Measurements from ENCODE around the gene KCNJ6.
"Not testable (repeated sequence)": the region's sequence is repeated elsewhere in the genome, so short reads cannot be mapped to it uniquely, and the experiment has no call there.

Gene KCNJ6

GRCh38 chr21:37630872-37631271 lies 285.4 kb downstream of the KCNJ6 start:
- DNase-seq = no peak

DNA sequence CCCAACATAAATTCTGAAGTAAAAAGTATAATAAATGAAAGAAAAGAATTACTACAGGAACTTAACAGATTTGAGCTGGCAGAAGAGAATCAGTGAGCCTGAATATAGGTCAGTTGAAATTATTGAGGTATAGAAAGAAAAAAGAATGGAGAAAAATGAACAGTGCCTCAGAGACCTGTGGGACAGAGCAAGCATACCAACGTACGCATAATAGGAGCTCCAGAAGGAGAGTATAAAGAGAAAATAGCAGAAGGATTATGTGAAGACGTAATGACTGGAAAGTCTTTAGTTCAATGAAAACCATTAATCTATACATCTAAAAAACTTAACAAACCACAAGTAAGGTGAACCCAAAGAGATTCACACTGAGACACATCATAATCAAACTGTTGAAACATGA lies 287.9 kb downstream of the KCNJ6 start:
- DNase-seq = no peak

- no peak for DNase-seq
These were observed 288.7 kb downstream of the KCNJ6 start for GRCh38 chr21:37627561-37627960.

- no peak for DNase-seq
These were observed 289.2 kb downstream of the KCNJ6 start for GRCh38 chr21:37627074-37627473.

GRCh38 chr21:37626320-37626719 lies 289.9 kb downstream of the KCNJ6 start:
- DNase-seq = no peak

GRCh38 chr21:37623689-37624088 lies 292.6 kb downstream of the KCNJ6 start:
- no peak for DNase-seq

DNA sequence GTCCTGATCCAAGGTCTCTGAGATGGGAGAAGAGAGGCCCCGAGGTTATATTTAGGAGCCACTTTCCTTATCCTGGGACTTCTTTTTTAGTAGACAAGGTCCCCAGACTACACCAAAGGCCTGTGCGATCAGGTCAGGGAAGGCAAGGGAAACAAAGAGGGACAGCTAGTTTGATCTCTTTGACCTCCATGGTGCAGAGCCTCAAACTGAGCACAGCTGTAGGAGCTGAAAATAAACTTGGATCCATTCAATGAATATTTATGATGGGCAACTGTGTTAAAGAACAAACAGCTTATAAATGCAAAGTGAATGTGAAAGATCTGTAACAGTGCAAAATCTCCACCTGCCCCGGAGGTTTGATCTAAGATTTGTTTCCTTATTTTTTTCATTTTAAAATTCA lies 293.1 kb downstream of the KCNJ6 start:
- no peak for DNase-seq

DNA sequence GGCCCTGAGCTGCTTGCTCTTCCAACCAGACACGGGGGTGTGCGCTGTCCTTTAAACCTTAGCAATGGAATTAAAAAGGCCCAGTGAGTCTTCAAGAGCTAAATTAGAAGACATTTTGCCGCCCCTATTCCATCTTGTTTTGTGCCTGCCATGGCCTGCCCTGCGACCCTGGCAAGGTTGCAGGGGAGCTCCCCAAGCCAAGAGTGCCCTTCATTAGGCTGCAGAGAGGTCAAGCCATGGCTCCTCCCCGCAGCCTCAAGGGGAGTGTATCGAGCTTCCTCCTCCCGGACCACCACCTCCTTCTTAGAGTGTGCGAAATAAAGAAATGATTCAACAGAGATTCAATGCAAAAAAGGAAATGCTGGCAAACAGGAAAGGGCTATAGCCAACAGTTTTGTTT lies 293.5 kb downstream of the KCNJ6 start:
- no peak for DNase-seq

DNA sequence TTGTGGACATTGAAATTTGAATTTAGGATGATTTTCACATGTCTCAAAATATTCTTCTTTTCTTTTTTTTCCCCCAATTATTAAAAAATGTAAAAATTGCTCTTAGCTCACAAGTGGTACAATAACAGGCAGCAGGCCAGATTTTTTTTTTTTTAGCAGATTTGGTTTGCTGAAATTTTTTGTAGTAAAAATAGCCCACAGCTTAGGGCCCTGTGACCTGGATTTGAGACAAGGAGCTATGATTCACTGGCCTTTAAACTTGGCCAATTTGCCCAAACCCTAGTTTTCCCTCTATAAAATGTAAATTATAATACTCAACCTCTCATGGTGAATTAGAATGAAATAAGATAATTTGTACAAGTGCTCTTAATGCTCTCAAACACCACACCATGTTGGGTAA lies 295.9 kb downstream of the KCNJ6 start:
- no peak for DNase-seq

- no peak for DNase-seq
These were observed 296.7 kb downstream of the KCNJ6 start for GRCh38 chr21:37619464-37619974.

- no peak for DNase-seq
These were observed 298.2 kb downstream of the KCNJ6 start for GRCh38 chr21:37618081-37618480.

GRCh38 chr21:37615962-37616361 lies 300.3 kb downstream of the KCNJ6 start:
- no peak for DNase-seq

DNA sequence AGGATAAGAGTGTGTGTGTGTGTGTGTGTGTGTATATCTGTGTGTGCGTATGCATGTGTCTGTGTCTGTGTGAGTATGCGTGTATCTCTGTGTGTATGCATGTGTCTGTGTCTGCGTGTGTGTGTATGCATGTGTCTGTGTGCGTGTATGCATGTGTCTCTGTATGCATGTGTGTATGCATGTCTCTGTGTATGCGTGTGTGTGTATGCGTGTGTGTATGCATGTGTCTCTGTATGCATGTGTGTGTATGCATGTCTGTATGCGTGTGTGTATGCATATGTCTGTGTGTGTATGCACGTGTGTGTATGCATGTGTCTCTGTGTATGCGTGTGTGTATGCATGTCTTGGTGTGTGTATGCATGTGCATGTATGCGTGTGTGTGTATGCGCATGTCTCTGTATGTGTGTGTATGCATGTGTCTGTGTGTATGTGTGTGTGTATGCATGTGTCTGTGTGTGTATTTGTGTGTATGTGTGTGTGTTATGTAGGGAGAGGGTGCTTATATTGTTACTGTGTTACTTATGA lies 301.8 kb downstream of the KCNJ6 start:
- DNase-seq = no peak

- no peak for DNase-seq
These were observed 309.2 kb downstream of the KCNJ6 start for GRCh38 chr21:37607081-37607480.

GRCh38 chr21:37606549-37606948 lies 309.7 kb downstream of the KCNJ6 start:
- DNase-seq = no peak

DNA sequence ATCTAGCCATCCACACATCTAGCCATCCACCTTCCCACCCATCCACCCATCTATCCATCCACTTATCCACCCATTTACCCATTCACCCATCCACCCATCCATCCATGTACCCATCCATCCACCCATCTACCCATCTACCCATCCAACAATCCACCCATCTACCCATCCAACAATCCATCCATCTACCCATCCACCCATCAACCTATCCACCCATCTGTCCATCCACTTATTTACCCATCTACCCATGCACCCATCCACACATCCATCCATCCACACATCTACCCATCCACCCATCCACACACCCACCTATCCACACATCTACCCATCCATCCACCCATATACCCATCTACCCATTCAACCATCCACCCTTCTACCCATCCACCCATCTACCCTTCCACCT lies 311.3 kb downstream of the KCNJ6 start:
- DNase-seq = no peak

- no peak for DNase-seq
These were observed 313.1 kb downstream of the KCNJ6 start for GRCh38 chr21:37603129-37603528.

DNA sequence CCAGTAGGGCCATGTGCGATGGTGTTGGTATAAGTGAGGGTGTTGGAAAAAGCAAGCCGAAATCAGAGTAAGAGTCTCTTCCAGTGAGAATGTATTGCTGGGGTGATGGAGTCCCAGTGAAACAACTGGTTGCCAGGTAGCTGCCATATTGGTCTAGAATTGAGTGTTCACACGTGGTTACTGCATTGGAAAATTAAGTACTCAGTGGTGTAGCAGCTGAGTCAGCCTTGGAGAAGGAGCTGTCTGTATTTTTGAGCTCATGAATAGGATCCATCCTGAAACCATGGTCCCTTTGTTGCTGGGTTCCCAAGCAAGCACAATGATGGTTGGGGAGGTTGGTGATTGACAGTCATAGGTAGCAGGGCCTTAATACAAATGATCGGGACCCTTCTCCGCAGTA lies 314.3 kb downstream of the KCNJ6 start:
- DNase-seq = no peak

DNA sequence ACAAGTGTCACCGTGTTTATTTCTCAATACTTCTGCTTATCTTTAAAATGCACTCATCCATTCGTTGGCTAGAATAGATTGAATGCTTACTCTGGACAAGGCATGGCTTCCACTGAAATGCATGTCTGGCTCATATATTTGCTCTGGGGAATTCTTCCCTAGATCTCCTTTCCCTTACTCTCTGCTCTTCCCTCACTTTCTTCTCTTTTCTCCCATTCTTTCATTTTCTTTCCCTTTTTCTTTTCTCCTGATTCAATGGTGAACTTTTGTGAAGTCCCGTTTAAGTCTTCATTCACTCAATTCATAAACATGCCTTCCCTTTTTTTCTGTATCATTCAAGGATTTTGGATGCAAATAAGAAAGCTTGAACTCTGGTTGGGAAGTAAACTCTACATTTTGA lies 315.2 kb downstream of the KCNJ6 start:
- no peak for DNase-seq

GRCh38 chr21:37595944-37596343 lies 320.3 kb downstream of the KCNJ6 start:
- DNase-seq = no peak

- DNase-seq = no peak
These were observed 321.7 kb downstream of the KCNJ6 start for GRCh38 chr21:37594472-37594951.

DNA sequence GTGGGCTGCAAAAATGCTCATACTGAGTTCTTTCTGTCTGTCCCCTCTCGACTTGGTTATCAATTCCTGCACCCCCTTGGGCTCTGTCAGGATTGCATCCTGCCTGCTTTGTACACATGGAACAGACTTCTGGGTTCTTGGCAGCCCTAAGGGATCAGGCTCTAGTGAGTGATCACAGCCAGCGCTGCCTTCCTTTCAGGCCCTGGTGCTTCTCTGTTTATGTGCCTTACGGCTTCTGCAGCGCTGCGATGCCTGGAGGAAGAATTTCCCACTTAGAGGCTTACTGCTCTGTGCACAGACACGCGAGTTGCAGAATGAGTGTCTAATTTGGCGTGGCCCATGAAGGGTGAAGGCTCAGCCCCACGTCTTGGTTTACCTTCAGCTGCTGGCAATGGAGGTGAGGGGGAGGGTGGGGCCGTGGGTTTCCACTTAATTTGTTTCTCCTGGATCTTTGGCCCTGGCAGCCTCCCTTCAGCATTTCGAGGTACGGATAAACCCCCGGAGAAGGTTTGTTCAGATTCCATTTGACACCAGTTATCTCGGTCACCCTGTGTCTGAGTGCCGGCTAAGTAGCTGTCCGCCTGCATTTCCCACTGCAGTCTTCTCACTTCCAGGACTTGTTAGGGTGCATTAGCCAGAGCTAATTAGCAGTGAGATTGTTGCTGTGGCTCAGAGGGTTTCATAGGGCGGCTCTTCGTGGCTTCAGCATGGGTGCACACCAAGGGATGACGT lies 322.4 kb downstream of the KCNJ6 start:
- no peak for DNase-seq

- DNase-seq = no peak
These were observed 323.2 kb downstream of the KCNJ6 start for GRCh38 chr21:37593015-37593414.

GRCh38 chr21:37592496-37592895 lies 323.8 kb downstream of the KCNJ6 start:
- DNase-seq = no peak

GRCh38 chr21:37591994-37592393 lies 324.3 kb downstream of the KCNJ6 start:
- not testable (repeated sequence) for DNase-seq
